ENCODE measurements around the gene DRC3. TPM values are rescaled to one million over a fixed set of nuclear protein-coding genes. Genes with fewer than 3 reads are reported as not detected.

The DRC3 gene
- total RNA-seq = 0.73 and 1.6 TPM in 2 replicates

GRCh38 chr17:17972126-17972951 lies at the start of gene DRC3, which contains the start of gene TOM1L2:
Gene DRC3 (plus strand): TSS chr17:17972862. CDS start chr17:17977599, 4,737 bp downstream.
Gene TOM1L2 (minus strand): TSS chr17:17972400. CDS start chr17:17972313, 87 bp downstream.

GRCh38 chr17:18038861-18039534 lies 66.3 kb downstream of the DRC3 start, which contains the start of the genes ATPAF2 and GID4:
Gene ATPAF2 (minus strand): TSS chr17:18039168. CDS start chr17:18039013, 155 bp downstream.
Gene GID4 (plus strand): TSS chr17:18039408. CDS start chr17:18039465, 57 bp downstream.

Other genes with a start within 250 kb of the DRC3 start
- gene SREBF1, start 135.9 kb upstream of the DRC3 start, total RNA-seq = 202 and 230 TPM in 2 replicates
- 61.7 and 71.4 TPM in 2 replicates for gene TOM1L2, start 462 bp upstream of the DRC3 start, total RNA-seq
- gene ATPAF2, start 66.3 kb downstream of the DRC3 start, total RNA-seq = 16.2 and 18.2 TPM in 2 replicates
- 10.8 and 11.0 TPM in 2 replicates for gene GID4, start 66.5 kb downstream of the DRC3 start, total RNA-seq
- gene DRG2, start 115.1 kb downstream of the DRC3 start, total RNA-seq = 39.6 and 40.1 TPM in 2 replicates
- gene MYO15A, start 135.9 kb downstream of the DRC3 start, total RNA-seq = 0.97 and 1.9 TPM in 2 replicates
- gene ALKBH5, start 211.0 kb downstream of the DRC3 start, total RNA-seq = 161 and 162 TPM in 2 replicates

Measured in hair follicle dermal papilla cell (primary cell).